ENCODE data around the gene CCDC177. TPM values are rescaled to one million over a fixed set of nuclear protein-coding genes. Genes with fewer than 3 reads are reported as not detected.

Gene CCDC177
- total RNA-seq (0.23 TPM in 1 of 2 replicates, not detected in the other), polyA plus RNA-seq (not detected in 2 replicates)

DNA sequence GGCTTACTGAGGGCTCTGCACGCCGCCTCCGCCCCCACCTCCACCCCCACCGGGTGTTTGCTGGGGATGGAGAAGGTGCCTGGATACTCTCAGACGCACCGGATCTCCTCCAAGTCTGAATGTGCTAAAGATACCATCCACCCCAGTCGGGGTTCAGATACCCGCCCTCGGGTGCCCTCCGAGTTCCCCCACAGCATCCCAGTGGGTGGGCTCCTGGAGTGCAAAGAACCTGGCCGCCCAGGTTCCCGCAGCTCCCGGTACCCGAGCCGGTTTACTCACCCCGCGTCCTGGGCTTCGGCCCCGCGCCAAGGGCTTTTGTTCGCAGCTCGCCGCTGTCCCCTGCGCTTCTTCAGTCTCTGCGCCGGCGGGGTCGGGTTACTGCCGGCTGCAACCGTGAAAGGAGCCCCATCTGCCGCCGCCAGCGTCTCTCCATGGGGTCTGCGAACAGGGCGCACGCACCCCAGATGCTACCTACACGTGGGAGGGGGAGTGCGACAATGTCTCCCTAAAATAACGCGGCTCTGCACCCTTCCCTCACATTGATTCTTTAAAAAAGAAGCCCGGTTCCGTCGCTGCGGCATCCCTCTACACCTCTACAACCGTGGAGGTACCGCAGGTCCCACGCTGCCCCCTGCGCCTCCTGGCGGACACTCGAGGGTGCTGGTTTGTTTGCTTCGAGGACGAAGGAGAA is at the start of gene CCDC177:
Gene CCDC177 (minus strand): TSS at position 609 of the 691 bp plus-strand sequence. CDS start 1,249 bp downstream, outside the sequence.
- no peak within 1 kb of the TSS for H3K4me3 ChIP-seq
- TF ChIP-seq EZH2 (IDR thresholded peaks at IDR 0.05; ENCODE audit: borderline replicate concordance) (peak; percentile 28), EZH2phosphoT487 (IDR thresholded peaks at IDR 0.05; ENCODE audit: low read depth, severe bottlenecking, unreplicated experiment) (no peak)
- TF ChIP-seq, protein P1, sequence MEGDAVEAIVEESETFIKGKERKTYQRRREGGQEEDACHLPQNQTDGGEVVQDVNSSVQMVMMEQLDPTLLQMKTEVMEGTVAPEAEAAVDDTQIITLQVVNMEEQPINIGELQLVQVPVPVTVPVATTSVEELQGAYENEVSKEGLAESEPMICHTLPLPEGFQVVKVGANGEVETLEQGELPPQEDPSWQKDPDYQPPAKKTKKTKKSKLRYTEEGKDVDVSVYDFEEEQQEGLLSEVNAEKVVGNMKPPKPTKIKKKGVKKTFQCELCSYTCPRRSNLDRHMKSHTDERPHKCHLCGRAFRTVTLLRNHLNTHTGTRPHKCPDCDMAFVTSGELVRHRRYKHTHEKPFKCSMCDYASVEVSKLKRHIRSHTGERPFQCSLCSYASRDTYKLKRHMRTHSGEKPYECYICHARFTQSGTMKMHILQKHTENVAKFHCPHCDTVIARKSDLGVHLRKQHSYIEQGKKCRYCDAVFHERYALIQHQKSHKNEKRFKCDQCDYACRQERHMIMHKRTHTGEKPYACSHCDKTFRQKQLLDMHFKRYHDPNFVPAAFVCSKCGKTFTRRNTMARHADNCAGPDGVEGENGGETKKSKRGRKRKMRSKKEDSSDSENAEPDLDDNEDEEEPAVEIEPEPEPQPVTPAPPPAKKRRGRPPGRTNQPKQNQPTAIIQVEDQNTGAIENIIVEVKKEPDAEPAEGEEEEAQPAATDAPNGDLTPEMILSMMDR (IDR thresholded peaks at IDR 0.05; ENCODE audit: poor library complexity), result peak; percentile 98
- H2AFZ ChIP-seq, result no peak within 1 kb of the TSS
- no peaks in the 10 kb centered on the region for H3K36me3 ChIP-seq (replicated peaks; ENCODE audit: insufficient read depth, low read depth)
- no peaks in the 10 kb centered on the region for H3K9me3 ChIP-seq (ENCODE audit: low read depth)
- H3K79me2 ChIP-seq, result no peaks in the 10 kb centered on the region
- WGBS (ENCODE audit: low lambda C conversion rate, missing lambda C conversion rate), result under 1% methylated on average over 52 of the region's 52 CpGs
- peak within 1 kb of the TSS; percentile 84 for H3K4me2 ChIP-seq
- H3K4me1 ChIP-seq (ENCODE audit: insufficient read depth), result peaks cover 9% of the 10 kb centered on the region
- peaks cover 47% of the 10 kb centered on the region for H3K27me3 ChIP-seq
- H3K9me2 ChIP-seq (replicated peaks; ENCODE audit: insufficient read depth), result no peaks in the 10 kb centered on the region
- H4K20me1 ChIP-seq (ENCODE audit: insufficient read depth, poor library complexity, severe bottlenecking), result no peaks in the 10 kb centered on the region
- DNase-seq (ENCODE audit: low spot score), result peak; percentile 82
- no peak within 1 kb of the TSS for H3K27ac ChIP-seq

- DNase-seq (ENCODE audit: low spot score), result no peak
- TF ChIP-seq EZH2 (IDR thresholded peaks at IDR 0.05; ENCODE audit: borderline replicate concordance), result no peak
- TF ChIP-seq, protein P1 (IDR thresholded peaks at IDR 0.05; ENCODE audit: poor library complexity), result no peak
- no peak for TF ChIP-seq EZH2phosphoT487 (IDR thresholded peaks at IDR 0.05; ENCODE audit: low read depth, severe bottlenecking, unreplicated experiment)
- H3K27me3 ChIP-seq, result no peaks in the 10 kb centered on the region
- H3K4me2 ChIP-seq, result no peak overlapping the region
- H3K79me2 ChIP-seq, result peaks cover 100% of the 10 kb centered on the region
- 100% methylated on average over 4 of the region's 4 CpGs for WGBS (ENCODE audit: low lambda C conversion rate, missing lambda C conversion rate)
- peaks cover 58% of the 10 kb centered on the region for H4K20me1 ChIP-seq (ENCODE audit: insufficient read depth, poor library complexity, severe bottlenecking)
- H2AFZ ChIP-seq, result no peak overlapping the region
- no peak overlapping the region for H3K4me3 ChIP-seq
- no peak overlapping the region for H3K27ac ChIP-seq
- H3K9me2 ChIP-seq (replicated peaks; ENCODE audit: insufficient read depth), result no peaks in the 10 kb centered on the region
- no peaks in the 10 kb centered on the region for H3K36me3 ChIP-seq (replicated peaks; ENCODE audit: insufficient read depth, low read depth)
- peaks cover under 1% of the 10 kb centered on the region for H3K4me1 ChIP-seq (ENCODE audit: insufficient read depth)
- H3K9me3 ChIP-seq (ENCODE audit: low read depth), result no peaks in the 10 kb centered on the region
These were observed 49.5 kb upstream of the CCDC177 start for GRCh38 chr14:69624136-69624535.

DNA sequence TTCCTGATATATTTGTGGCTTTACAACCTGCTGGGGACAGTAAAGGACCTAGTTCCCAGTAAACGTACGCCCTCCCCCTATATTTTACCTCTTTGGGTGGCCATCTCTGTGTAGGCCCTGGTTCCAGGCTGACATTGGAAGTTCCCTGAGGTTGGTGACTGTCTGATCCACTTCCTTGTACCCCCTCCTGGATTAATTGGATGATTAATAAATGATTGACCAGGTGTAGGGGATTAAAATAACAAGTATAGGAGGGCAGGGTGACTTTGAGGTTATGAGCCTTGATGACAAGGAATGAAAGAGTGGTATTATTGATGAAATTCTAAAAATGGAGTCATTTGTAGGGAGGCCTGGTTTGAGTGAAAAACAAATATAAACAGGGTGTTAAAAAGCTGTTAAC is 46.3 kb upstream of the CCDC177 start:
- H3K4me3 ChIP-seq, result no peak overlapping the region
- no peaks in the 10 kb centered on the region for H3K36me3 ChIP-seq (replicated peaks; ENCODE audit: insufficient read depth, low read depth)
- H3K4me1 ChIP-seq (ENCODE audit: insufficient read depth), result peaks cover 16% of the 10 kb centered on the region
- DNase-seq (ENCODE audit: low spot score), result no peak
- H3K4me2 ChIP-seq, result no peak overlapping the region
- WGBS (ENCODE audit: low lambda C conversion rate, missing lambda C conversion rate), result 95% methylated on average over 2 of the region's 2 CpGs
- no peaks in the 10 kb centered on the region for H3K27me3 ChIP-seq
- H3K27ac ChIP-seq, result no peak overlapping the region
- H3K9me3 ChIP-seq (ENCODE audit: low read depth), result no peaks in the 10 kb centered on the region
- H4K20me1 ChIP-seq (ENCODE audit: insufficient read depth, poor library complexity, severe bottlenecking), result peaks cover 70% of the 10 kb centered on the region
- H2AFZ ChIP-seq, result no peak overlapping the region
- no peaks in the 10 kb centered on the region for H3K9me2 ChIP-seq (replicated peaks; ENCODE audit: insufficient read depth)
- peaks cover 100% of the 10 kb centered on the region for H3K79me2 ChIP-seq
- TF ChIP-seq, protein P1 (IDR thresholded peaks at IDR 0.05; ENCODE audit: poor library complexity), result no peak
- TF ChIP-seq EZH2 (IDR thresholded peaks at IDR 0.05; ENCODE audit: borderline replicate concordance), result no peak
- no peak for TF ChIP-seq EZH2phosphoT487 (IDR thresholded peaks at IDR 0.05; ENCODE audit: low read depth, severe bottlenecking, unreplicated experiment)

Measured in hepatocyte (in vitro differentiated cells).